GM20000 (cell line): ENCODE results near the gene PPA2.

ENCODE experiments used
- DNase-seq: peaks from one replicate; pipeline ENCODE4 v3.0.0; 2012; ENCODE audit warnings: low spot score
- CTCF ChIP-seq: IDR thresholded peaks from 2 replicates; pipeline ENCODE4 v1.5.1; 2012; ENCODE audit warnings: mild to moderate bottlenecking, control low read depth; ENCODE audit errors: extremely low read depth, missing control alignments

Gene PPA2

DNA sequence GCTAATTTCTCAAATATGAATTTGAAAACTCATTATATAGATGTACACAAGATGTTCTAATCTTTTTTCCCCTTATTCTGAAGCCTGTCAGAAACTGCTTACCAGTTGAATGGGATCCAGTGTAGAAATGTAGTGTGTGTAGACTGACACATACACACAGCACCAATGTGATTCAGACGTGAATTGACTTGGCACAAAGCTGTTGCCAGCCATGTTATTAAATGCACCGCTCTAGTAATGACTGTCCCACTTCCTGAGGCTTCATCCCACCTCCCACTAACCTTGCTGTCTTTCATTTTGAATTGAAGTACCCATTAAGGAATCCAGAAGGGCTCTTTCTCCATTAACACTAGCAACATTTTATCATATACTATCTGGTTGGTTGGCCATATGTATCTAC lies 146.6 kb downstream of the PPA2 start:
- no peak for TF ChIP-seq CTCF
- no peak for DNase-seq
